ENCODE data around the gene SH3GL3.

SH3GL3 gene

DNA sequence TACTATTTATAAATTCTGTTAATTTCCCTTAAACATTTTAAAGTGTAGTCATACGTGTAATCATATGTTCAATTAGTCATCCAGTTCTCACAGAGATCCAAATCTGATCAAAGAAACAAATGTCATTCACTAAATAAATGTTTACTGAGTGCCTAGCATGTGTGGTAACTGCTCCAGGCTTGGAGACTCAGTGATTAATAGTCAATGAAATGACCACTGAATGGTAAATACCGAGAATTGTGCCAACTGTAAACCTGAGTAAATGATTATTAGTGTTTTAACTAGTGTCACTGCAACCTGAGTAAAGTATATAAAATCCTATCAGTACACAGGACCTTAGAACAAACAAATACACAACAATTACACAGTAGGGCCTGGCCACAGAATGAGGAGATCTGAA lies 52.3 kb downstream of the SH3GL3 start:
- DNase-seq (ENCODE audit: low read depth, low spot score): no peak
- Histone ChIP-seq H3K9ac (ENCODE audit: insufficient read length, low read depth) (no peak overlapping the region), H3K4me3 (ENCODE audit: insufficient read length, low read depth) (no peak overlapping the region), H3K36me3 (ENCODE audit: insufficient read depth, insufficient read length, low read length) (no peaks in the 10 kb centered on the region), H3K27me3 (ENCODE audit: insufficient read depth, insufficient read length) (no peaks in the 10 kb centered on the region), H3K4me1 (ENCODE audit: insufficient read depth, insufficient read length) (no peaks in the 10 kb centered on the region), H3K9me3 (ENCODE audit: insufficient read depth, low read length) (peaks cover 22% of the 10 kb centered on the region; the same call in 1 of the 2 replicates)
- TF ChIP-seq YY1 (IDR thresholded peaks at IDR 0.05; ENCODE audit: insufficient read depth, insufficient read length): no peak
- no peak for TF ChIP-seq SUZ12 (IDR thresholded peaks at IDR 0.05; ENCODE audit: extremely low read depth, insufficient read depth, insufficient read length)
- no peak for TF ChIP-seq ZNF274 (IDR thresholded peaks at IDR 0.05; ENCODE audit: low read depth, low read length)

DNA sequence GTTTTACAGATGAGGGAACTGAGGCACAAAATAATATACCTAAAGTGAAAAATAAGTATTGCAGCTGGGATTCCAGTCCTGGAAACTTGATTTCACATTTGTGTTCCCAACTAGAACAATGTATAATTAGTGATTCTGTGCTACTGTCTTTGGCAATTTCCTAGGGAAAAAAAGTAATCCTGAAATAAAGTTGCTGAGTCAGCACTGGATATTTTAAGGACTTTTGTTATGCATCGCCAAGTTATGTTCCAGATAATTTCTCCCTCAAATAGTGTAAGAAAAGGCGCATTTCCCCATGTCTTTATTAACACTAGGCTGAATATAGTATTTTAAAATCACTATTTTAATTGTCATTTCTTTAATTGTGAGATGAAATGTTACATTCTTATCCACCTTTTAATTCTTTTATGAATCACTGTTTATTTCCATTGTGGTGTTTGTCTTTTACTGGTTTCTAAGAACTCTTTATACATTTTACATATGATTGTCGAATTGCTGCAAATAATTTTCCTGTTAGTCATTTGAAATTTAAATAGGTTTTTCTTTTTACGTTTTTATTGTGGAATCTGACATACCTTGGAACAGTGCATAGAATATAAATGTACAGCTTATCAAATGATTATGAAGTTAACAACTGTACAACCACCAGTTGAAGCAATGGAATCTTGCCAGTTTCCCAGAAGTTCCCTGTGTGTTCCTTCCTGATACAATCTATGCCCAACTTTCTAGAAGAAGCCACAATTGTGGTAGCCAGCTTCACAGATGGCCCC lies 56.6 kb downstream of the SH3GL3 start:
- Histone ChIP-seq H3K4me1 (ENCODE audit: insufficient read depth, insufficient read length) (no peaks in the 10 kb centered on the region), H3K27me3 (ENCODE audit: insufficient read depth, insufficient read length) (no peaks in the 10 kb centered on the region), H3K9me3 (ENCODE audit: insufficient read depth, low read length) (peaks cover 4% of the 10 kb centered on the region; the same call in 1 of the 2 replicates), H3K4me3 (ENCODE audit: insufficient read length, low read depth) (no peak overlapping the region), H3K9ac (ENCODE audit: insufficient read length, low read depth) (no peak overlapping the region), H3K36me3 (ENCODE audit: insufficient read depth, insufficient read length, low read length) (no peaks in the 10 kb centered on the region)
- DNase-seq (ENCODE audit: low read depth, low spot score): no peak
- TF ChIP-seq SUZ12 (IDR thresholded peaks at IDR 0.05; ENCODE audit: extremely low read depth, insufficient read depth, insufficient read length) (no peak), YY1 (IDR thresholded peaks at IDR 0.05; ENCODE audit: insufficient read depth, insufficient read length) (no peak), ZNF274 (IDR thresholded peaks at IDR 0.05; ENCODE audit: low read depth, low read length) (no peak)

DNA sequence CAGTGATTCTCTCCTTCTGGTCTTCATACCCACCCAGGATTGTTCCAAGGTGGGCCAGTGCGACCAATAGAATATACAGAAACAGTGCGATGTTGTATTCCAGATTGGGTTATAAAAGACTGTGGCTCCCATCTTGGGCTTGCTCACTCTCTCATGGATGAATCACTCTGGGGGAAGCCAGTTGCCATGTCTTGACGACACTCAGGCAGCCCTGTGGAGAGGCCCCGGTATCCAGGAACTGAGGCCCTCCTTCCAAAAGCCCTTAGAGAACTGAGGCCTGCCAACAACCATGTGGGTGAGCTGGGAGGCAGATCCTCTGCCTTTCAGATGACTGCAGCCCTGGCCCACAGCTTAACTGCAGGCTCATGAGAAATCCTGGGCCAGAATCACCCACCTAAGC lies 57.2 kb downstream of the SH3GL3 start:
- TF ChIP-seq YY1 (IDR thresholded peaks at IDR 0.05; ENCODE audit: insufficient read depth, insufficient read length) (no peak), ZNF274 (IDR thresholded peaks at IDR 0.05; ENCODE audit: low read depth, low read length) (no peak), SUZ12 (IDR thresholded peaks at IDR 0.05; ENCODE audit: extremely low read depth, insufficient read depth, insufficient read length) (no peak)
- no peak overlapping the region for H3K4me3 ChIP-seq (ENCODE audit: insufficient read length, low read depth)
- no peaks in the 10 kb centered on the region for H3K27me3 ChIP-seq (ENCODE audit: insufficient read depth, insufficient read length)
- no peak for DNase-seq (ENCODE audit: low read depth, low spot score)
- H3K9ac ChIP-seq (ENCODE audit: insufficient read length, low read depth): no peak overlapping the region
- no peaks in the 10 kb centered on the region for H3K4me1 ChIP-seq (ENCODE audit: insufficient read depth, insufficient read length)
- no peaks in the 10 kb centered on the region for H3K36me3 ChIP-seq (ENCODE audit: insufficient read depth, insufficient read length, low read length)
- no peaks in the 10 kb centered on the region for H3K9me3 ChIP-seq (ENCODE audit: insufficient read depth, low read length)

DNA sequence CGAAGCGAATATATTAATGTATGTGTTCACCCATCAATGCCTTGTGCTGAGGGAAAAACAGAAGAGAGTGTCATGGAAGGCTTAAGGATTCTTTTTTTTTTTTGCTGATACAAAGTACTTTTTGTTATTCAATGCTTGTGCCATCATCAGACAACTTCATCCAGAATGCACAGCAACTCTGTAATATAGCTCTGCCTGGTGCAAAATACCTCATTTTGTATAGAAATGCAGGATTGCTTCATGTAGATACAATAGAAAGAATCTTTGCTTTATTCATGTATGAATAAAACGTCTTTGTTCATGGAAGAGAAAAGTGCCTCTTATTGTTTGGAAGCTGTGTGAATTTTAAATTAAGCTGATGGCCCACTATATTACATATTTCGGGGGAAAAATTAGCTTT lies 62.9 kb downstream of the SH3GL3 start:
- no peaks in the 10 kb centered on the region for H3K27me3 ChIP-seq (ENCODE audit: insufficient read depth, insufficient read length)
- no peaks in the 10 kb centered on the region for H3K4me1 ChIP-seq (ENCODE audit: insufficient read depth, insufficient read length)
- H3K36me3 ChIP-seq (ENCODE audit: insufficient read depth, insufficient read length, low read length): no peaks in the 10 kb centered on the region
- no peak overlapping the region for H3K9ac ChIP-seq (ENCODE audit: insufficient read length, low read depth)
- no peak for TF ChIP-seq SUZ12 (IDR thresholded peaks at IDR 0.05; ENCODE audit: extremely low read depth, insufficient read depth, insufficient read length)
- no peak for TF ChIP-seq YY1 (IDR thresholded peaks at IDR 0.05; ENCODE audit: insufficient read depth, insufficient read length)
- TF ChIP-seq ZNF274 (IDR thresholded peaks at IDR 0.05; ENCODE audit: low read depth, low read length): no peak
- no peaks in the 10 kb centered on the region for H3K9me3 ChIP-seq (ENCODE audit: insufficient read depth, low read length)
- no peak for DNase-seq (ENCODE audit: low read depth, low spot score)
- no peak overlapping the region for H3K4me3 ChIP-seq (ENCODE audit: insufficient read length, low read depth)

DNA sequence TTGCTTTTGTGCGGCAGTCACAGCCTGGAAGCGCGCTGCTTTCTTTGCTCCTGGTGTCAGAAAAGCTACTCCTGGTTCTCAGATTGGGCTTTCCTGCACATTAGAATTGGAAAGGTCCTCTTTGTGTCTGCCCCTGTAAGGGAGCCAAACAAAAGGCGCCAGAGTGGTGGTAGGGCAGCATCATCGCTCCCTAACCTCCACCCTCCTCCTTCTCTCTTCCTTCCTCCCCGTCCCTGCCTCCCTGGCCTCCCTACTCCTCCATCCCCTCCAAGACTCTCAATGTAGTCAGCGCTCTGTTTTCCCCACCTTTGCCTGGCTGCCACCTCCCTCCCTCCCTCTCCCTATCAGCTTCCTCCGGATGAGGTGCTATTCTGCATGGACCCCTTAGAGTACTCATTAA lies 65.3 kb downstream of the SH3GL3 start:
- no peak for DNase-seq (ENCODE audit: low read depth, low spot score)
- H3K9me3 ChIP-seq (ENCODE audit: insufficient read depth, low read length): no peaks in the 10 kb centered on the region
- H3K4me3 ChIP-seq (ENCODE audit: insufficient read length, low read depth): no peak overlapping the region
- H3K4me1 ChIP-seq (ENCODE audit: insufficient read depth, insufficient read length): no peaks in the 10 kb centered on the region
- TF ChIP-seq SUZ12 (IDR thresholded peaks at IDR 0.05; ENCODE audit: extremely low read depth, insufficient read depth, insufficient read length) (no peak), ZNF274 (IDR thresholded peaks at IDR 0.05; ENCODE audit: low read depth, low read length) (no peak), YY1 (IDR thresholded peaks at IDR 0.05; ENCODE audit: insufficient read depth, insufficient read length) (no peak)
- no peaks in the 10 kb centered on the region for H3K36me3 ChIP-seq (ENCODE audit: insufficient read depth, insufficient read length, low read length)
- H3K9ac ChIP-seq (ENCODE audit: insufficient read length, low read depth): no peak overlapping the region
- H3K27me3 ChIP-seq (ENCODE audit: insufficient read depth, insufficient read length): no peaks in the 10 kb centered on the region

DNA sequence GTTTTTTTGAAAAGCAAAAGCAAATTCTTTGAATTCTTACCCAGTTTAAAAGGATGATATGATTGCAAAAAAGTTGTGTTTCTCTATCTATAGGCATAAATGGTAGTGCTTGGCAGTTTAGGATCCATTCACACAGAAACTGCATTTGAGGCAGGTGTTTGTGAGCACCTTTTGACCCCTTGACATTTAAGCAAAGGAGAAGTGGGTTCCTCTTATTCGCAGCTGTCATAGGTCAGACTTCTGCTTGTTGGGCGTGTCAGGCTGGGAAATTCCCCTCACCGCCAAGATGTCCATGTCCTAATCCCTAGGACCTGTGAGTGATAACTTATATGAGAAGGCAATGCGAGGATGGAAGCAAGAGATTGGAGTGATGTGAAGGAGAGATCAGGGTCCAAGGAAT lies 67.4 kb downstream of the SH3GL3 start:
- TF ChIP-seq SUZ12 (IDR thresholded peaks at IDR 0.05; ENCODE audit: extremely low read depth, insufficient read depth, insufficient read length): no peak
- TF ChIP-seq YY1 (IDR thresholded peaks at IDR 0.05; ENCODE audit: insufficient read depth, insufficient read length): no peak
- no peak for TF ChIP-seq ZNF274 (IDR thresholded peaks at IDR 0.05; ENCODE audit: low read depth, low read length)
- Histone ChIP-seq H3K9ac (ENCODE audit: insufficient read length, low read depth) (no peak overlapping the region), H3K27me3 (ENCODE audit: insufficient read depth, insufficient read length) (no peaks in the 10 kb centered on the region), H3K9me3 (ENCODE audit: insufficient read depth, low read length) (no peaks in the 10 kb centered on the region), H3K4me3 (ENCODE audit: insufficient read length, low read depth) (no peak overlapping the region), H3K36me3 (ENCODE audit: insufficient read depth, insufficient read length, low read length) (no peaks in the 10 kb centered on the region), H3K4me1 (ENCODE audit: insufficient read depth, insufficient read length) (no peaks in the 10 kb centered on the region)
- DNase-seq (ENCODE audit: low read depth, low spot score): no peak

DNA sequence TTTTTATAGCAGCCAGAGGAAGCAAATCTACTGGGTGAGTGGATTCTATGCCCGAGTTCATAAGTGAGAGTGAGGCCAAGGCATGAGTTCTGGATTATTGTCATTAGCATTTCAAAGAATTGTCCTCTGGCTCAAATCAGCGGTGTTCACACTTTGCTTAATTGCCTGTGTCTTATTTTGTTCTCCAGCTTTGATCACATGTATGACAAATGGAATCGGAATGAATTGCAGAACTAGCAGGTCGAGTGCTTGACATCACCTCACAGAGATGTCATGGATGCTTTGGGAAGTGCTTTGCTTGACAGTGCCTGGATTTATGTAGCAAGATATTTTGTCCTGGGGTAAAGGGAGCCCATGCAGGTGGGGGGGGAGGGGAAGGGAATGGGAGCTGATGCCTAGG lies 68.0 kb downstream of the SH3GL3 start:
- Histone ChIP-seq H3K9me3 (ENCODE audit: insufficient read depth, low read length) (no peaks in the 10 kb centered on the region), H3K9ac (ENCODE audit: insufficient read length, low read depth) (no peak overlapping the region), H3K4me3 (ENCODE audit: insufficient read length, low read depth) (no peak overlapping the region), H3K36me3 (ENCODE audit: insufficient read depth, insufficient read length, low read length) (no peaks in the 10 kb centered on the region), H3K27me3 (ENCODE audit: insufficient read depth, insufficient read length) (no peaks in the 10 kb centered on the region), H3K4me1 (ENCODE audit: insufficient read depth, insufficient read length) (no peaks in the 10 kb centered on the region)
- DNase-seq (ENCODE audit: low read depth, low spot score): no peak
- TF ChIP-seq SUZ12 (IDR thresholded peaks at IDR 0.05; ENCODE audit: extremely low read depth, insufficient read depth, insufficient read length) (no peak), YY1 (IDR thresholded peaks at IDR 0.05; ENCODE audit: insufficient read depth, insufficient read length) (no peak), ZNF274 (IDR thresholded peaks at IDR 0.05; ENCODE audit: low read depth, low read length) (no peak)

All from NT2/D1 (cell line).